Natural killer cell (primary cell): Measurements from ENCODE around the gene FLVCR2. TPM values are rescaled to one million over a fixed set of nuclear protein-coding genes. Genes with fewer than 3 reads are reported as not detected.

Experiments used
- ATAC-seq, 3 donors: fragments of 150-1000 bp in 2 of 3; fragments of 200-7000 bp in 1 of 3; cut with Tn5 transposase; 1 replicate in 1 of 3; 2 replicates in 2 of 3; pipeline ENCODE4 v1.10.0; 2021; ENCODE audit warnings: mild to moderate bottlenecking in 2 of 3, moderate library complexity in 2 of 3
- DNase-seq, 2 donors: peaks; one replicate each; pipeline versions ENCODE4 v3.0.0 to v3.0.0-alpha.2; 2013 to 2021; ENCODE audit warnings: mixed read lengths in 1 of 2
- H3K27ac ChIP-seq: one replicate; pipeline ENCODE4 v1.5.1; 2013; ENCODE audit warnings: mild to moderate bottlenecking, low read length
- H3K27me3 ChIP-seq: one replicate; pipeline ENCODE4 v1.6.1; 2013; ENCODE audit warnings: low read length; ENCODE audit not compliant: control insufficient read depth, insufficient read depth
- H3K36me3 ChIP-seq: one replicate; pipeline ENCODE4 v1.6.1; 2013; ENCODE audit warnings: low read length; ENCODE audit not compliant: control insufficient read depth, insufficient read depth
- H3K4me1 ChIP-seq: one replicate; pipeline ENCODE4 v1.6.1; 2013; ENCODE audit warnings: low read length; ENCODE audit not compliant: control insufficient read depth, insufficient read depth
- H3K4me3 ChIP-seq: one replicate; pipeline ENCODE4 v1.5.1; 2013; ENCODE audit warnings: low read length
- H3K9me3 ChIP-seq: one replicate; pipeline ENCODE4 v1.6.1; 2013; ENCODE audit warnings: low read length; ENCODE audit not compliant: control insufficient read depth, insufficient read depth
- H3K27ac Mint-ChIP-seq, 2 donors: one replicate each; pipeline ENCODE4 v1.8.0; 2022; ENCODE audit warnings: mild to moderate bottlenecking in 2 of 2, mixed read lengths in 2 of 2, moderate library complexity in 1 of 2
- H3K27me3 Mint-ChIP-seq, 2 donors: one replicate each; pipeline ENCODE4 v1.8.0; 2022; ENCODE audit warnings: low read depth in 2 of 2, mixed read lengths in 2 of 2
- H3K36me3 Mint-ChIP-seq: one replicate; pipeline ENCODE4 v1.8.0; 2022; ENCODE audit warnings: mixed read lengths
- H3K4me1 Mint-ChIP-seq, 2 donors: one replicate each; pipeline ENCODE4 v1.8.0; 2022; ENCODE audit warnings: mixed read lengths in 2 of 2
- H3K4me3 Mint-ChIP-seq: one replicate; pipeline ENCODE4 v1.8.0; 2022; ENCODE audit warnings: mild to moderate bottlenecking, moderate library complexity, mixed read lengths
- H3K9me3 Mint-ChIP-seq, 2 donors: one replicate each; pipeline ENCODE4 v1.8.0; 2022; ENCODE audit warnings: mixed read lengths in 2 of 2
- WGBS: methylation state at CpG from one replicate; pipeline ENCODE4 v1.1.7; 2013; ENCODE audit warnings: missing lambda C conversion rate; ENCODE audit not compliant: insufficient coverage; 5-methylcytosine and 5-hydroxymethylcytosine counted together
- intact Hi-C: fragments of 100-400 bp; cut with micrococcal nuclease; formaldehyde crosslinking; loops from one replicate; pipeline ENCODE4 v1.14.2; 2022
- total RNA-seq, 4 donors: library from RNA; stranded (reverse); fragments of 120-200 nt in 1 of 4; gene quantifications; one replicate each; pipeline versions ENCODE4 v1.2.3 to v1.2.4, GENCODE V29; 2013 to 2022
- TF ChIP-seq, protein P1 (sequence below): fragments of 200-600 bp; IDR thresholded peaks from one replicate; pipeline ENCODE4 v1.8.0; 2022; ENCODE audit warnings: antibody characterized with exemption

FLVCR2 gene
- total RNA-seq, 3 donors from 2014 or later (not counting 1 experiment from before 2014, with no cell fraction given), result 1.4 to 4.8 (median 2.1) TPM

DNA sequence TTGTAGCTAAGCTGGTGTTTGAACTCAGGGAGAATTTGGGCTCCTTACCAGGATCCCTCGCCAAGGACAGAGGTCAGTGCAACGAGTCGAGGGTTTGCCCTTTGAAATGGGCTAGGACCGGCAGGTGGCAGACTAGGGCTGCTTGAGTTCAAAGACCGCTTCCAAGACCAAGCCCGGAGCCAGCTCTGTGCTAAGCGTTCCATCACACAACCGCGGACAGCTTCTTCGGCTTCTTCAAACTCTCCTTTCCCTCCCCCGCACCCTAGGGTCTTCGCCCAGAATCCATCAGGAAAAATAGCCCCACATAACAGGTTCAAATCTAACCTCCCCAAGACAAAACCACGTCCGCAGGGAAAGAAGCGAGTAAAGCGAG is 705 bp upstream of the FLVCR2 start:
- H3K4me3 Mint-ChIP-seq, result peak overlapping the region; percentile 95
- DNase-seq, result peak; percentile 57 to 81
- TF ChIP-seq, protein P1, sequence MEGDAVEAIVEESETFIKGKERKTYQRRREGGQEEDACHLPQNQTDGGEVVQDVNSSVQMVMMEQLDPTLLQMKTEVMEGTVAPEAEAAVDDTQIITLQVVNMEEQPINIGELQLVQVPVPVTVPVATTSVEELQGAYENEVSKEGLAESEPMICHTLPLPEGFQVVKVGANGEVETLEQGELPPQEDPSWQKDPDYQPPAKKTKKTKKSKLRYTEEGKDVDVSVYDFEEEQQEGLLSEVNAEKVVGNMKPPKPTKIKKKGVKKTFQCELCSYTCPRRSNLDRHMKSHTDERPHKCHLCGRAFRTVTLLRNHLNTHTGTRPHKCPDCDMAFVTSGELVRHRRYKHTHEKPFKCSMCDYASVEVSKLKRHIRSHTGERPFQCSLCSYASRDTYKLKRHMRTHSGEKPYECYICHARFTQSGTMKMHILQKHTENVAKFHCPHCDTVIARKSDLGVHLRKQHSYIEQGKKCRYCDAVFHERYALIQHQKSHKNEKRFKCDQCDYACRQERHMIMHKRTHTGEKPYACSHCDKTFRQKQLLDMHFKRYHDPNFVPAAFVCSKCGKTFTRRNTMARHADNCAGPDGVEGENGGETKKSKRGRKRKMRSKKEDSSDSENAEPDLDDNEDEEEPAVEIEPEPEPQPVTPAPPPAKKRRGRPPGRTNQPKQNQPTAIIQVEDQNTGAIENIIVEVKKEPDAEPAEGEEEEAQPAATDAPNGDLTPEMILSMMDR, result peak; percentile 70
- Histone ChIP-seq H3K4me3 (peak overlapping the region; percentile 38), H3K36me3 (no peaks in the 10 kb centered on the region), H3K27ac (no peak overlapping the region), H3K4me1 (peaks cover 16% of the 10 kb centered on the region), H3K27me3 (no peaks in the 10 kb centered on the region), H3K9me3 (no peaks in the 10 kb centered on the region)
- intact Hi-C loops, result loop anchor here (1.0 to 2.0 kb wide), 2 partner anchors 77 to 405 kb away; no protein-coding TSS in a partner anchor
- WGBS, result 1% methylated on average over 16 of the region's 16 CpGs
- H3K4me1 Mint-ChIP-seq, result peaks cover 20 to 22% of the 10 kb centered on the region in 2 donors
- no peaks in the 10 kb centered on the region for H3K27me3 Mint-ChIP-seq
- H3K9me3 Mint-ChIP-seq, result no peaks in the 10 kb centered on the region
- H3K27ac Mint-ChIP-seq, result peak overlapping the region; percentile 39 to 60
- ATAC-seq, result peak; percentile 89 to 92 (median 92)
- H3K36me3 Mint-ChIP-seq, result no peaks in the 10 kb centered on the region

GRCh38 chr14:75578786-75579337 is 442 bp downstream of the FLVCR2 start:
- Mint-ChIP-seq H3K27me3 (no peaks in the 10 kb centered on the region), H3K4me3 (peak overlapping the region; percentile 95), H3K36me3 (no peaks in the 10 kb centered on the region), H3K9me3 (no peaks in the 10 kb centered on the region), H3K27ac (no peak overlapping the region), H3K4me1 (peaks cover 20 to 22% of the 10 kb centered on the region in 2 donors)
- 54% methylated on average over 21 of the region's 21 CpGs for WGBS
- peak overlapping the region; percentile 38 for H3K4me3 ChIP-seq
- H3K4me1 ChIP-seq, result peaks cover 16% of the 10 kb centered on the region
- no peak overlapping the region for H3K27ac ChIP-seq
- no peaks in the 10 kb centered on the region for H3K27me3 ChIP-seq
- H3K36me3 ChIP-seq, result no peaks in the 10 kb centered on the region
- no peaks in the 10 kb centered on the region for H3K9me3 ChIP-seq
- DNase-seq, result peak in 1 of 2 donors; percentile 13
- TF ChIP-seq, protein P1, result no peak
- peak in 2 of 3 donors; percentile 14 to 27 for ATAC-seq
- intact Hi-C loops, result loop anchor here (2.0 kb wide), 1 partner anchor 404 kb away; no protein-coding TSS in a partner anchor

DNA sequence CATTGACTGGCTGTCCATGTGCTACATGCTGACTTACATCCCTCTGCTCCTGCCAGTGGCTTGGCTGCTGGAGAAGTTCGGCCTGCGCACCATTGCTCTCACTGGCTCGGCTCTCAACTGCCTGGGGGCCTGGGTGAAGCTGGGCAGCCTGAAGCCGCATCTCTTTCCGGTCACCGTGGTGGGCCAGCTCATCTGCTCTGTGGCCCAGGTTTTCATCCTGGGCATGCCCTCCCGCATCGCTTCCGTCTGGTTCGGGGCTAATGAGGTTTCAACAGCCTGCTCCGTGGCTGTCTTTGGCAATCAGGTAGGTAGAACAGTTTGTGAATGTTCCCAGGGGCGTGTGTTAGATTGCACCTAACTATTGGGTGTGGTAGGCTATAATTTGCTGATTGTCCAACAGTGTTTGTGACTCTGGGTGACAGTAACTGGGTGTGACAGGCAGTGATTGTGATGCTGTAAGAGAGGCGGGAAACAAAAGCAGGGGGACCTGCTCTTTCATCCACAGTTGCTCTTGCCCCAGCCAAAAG is 981 bp downstream of the FLVCR2 start:
- ATAC-seq (no peak), DNase-seq (no peak)
- Mint-ChIP-seq H3K4me3 (peak overlapping the region; percentile 95), H3K4me1 (peaks cover 20 to 22% of the 10 kb centered on the region in 2 donors), H3K36me3 (no peaks in the 10 kb centered on the region), H3K9me3 (no peaks in the 10 kb centered on the region), H3K27ac (no peak overlapping the region), H3K27me3 (no peaks in the 10 kb centered on the region)
- no peak overlapping the region for H3K27ac ChIP-seq
- peaks cover 16% of the 10 kb centered on the region for H3K4me1 ChIP-seq
- 95% methylated on average over 13 of the region's 13 CpGs for WGBS
- no peak overlapping the region for H3K4me3 ChIP-seq
- intact Hi-C loops, result loop anchor here (2.0 kb wide), 1 partner anchor 403 kb away; no protein-coding TSS in a partner anchor
- TF ChIP-seq, protein P1, result no peak
- no peaks in the 10 kb centered on the region for H3K27me3 ChIP-seq
- H3K9me3 ChIP-seq, result no peaks in the 10 kb centered on the region
- no peaks in the 10 kb centered on the region for H3K36me3 ChIP-seq
